ENCODE measurements around the gene DYNLT2. TPM values are rescaled to one million over a fixed set of nuclear protein-coding genes. Genes with fewer than 3 reads are reported as not detected.

The DYNLT2 gene
- total RNA-seq, 1 experiment from 2014 or later = 1.7 TPM

- TF ChIP-seq ATF6 (CRISPR knock-in tag; IDR thresholded peaks at IDR 0.05) (no peak), SMAD3 (CRISPR knock-in tag; IDR thresholded peaks at IDR 0.05; ENCODE audit: borderline replicate concordance) (no peak), E2F5 (CRISPR knock-in tag; IDR thresholded peaks at IDR 0.05) (peak; percentile 96), SOX15 (CRISPR knock-in tag; IDR thresholded peaks at IDR 0.05) (no peak), ZNF219 (CRISPR knock-in tag; IDR thresholded peaks at IDR 0.05; ENCODE audit: borderline replicate concordance) (no peak), MLX (CRISPR knock-in tag; IDR thresholded peaks at IDR 0.05) (no peak), EMX1 (CRISPR knock-in tag; IDR thresholded peaks at IDR 0.05) (0 out of 2 replicates have a peak, but pooled peaks have one; percentile 34), TEAD4 (CRISPR knock-in tag; IDR thresholded peaks at IDR 0.05) (peak; percentile 51; the same call in 1 of the 2 replicates), CREB1 (CRISPR knock-in tag; IDR thresholded peaks at IDR 0.05) (peak; percentile 84; the same call in 1 of the 2 replicates), FOXP1 (CRISPR knock-in tag; IDR thresholded peaks at IDR 0.05; ENCODE audit: borderline replicate concordance) (peak; percentile 96; the same call in 1 of the 2 replicates), NR3C1 (CRISPR knock-in tag; conservative IDR thresholded peaks at IDR 0.05; ENCODE audit: low read depth) (no peak), ZNF317 (CRISPR knock-in tag; IDR thresholded peaks at IDR 0.05; ENCODE audit: borderline replicate concordance, low read depth) (no peak), ETV6 (CRISPR knock-in tag; IDR thresholded peaks at IDR 0.05) (peak; percentile 95), OVOL2 (CRISPR knock-in tag; IDR thresholded peaks at IDR 0.05; ENCODE audit: borderline replicate concordance) (no peak), IRF1 (CRISPR knock-in tag; IDR thresholded peaks at IDR 0.05) (peak; percentile 78), CTCF (IDR thresholded peaks at IDR 0.05) (no peak), GABPB1 (CRISPR knock-in tag; IDR thresholded peaks at IDR 0.05) (peak; percentile 86; the same call in 1 of the 2 replicates), JUN (CRISPR knock-in tag; IDR thresholded peaks at IDR 0.05) (0 out of 2 replicates have a peak, but pooled peaks have one; percentile 62), NFYB (CRISPR knock-in tag; conservative IDR thresholded peaks at IDR 0.05; ENCODE audit: low read depth) (0 out of 2 replicates have a peak, but pooled peaks have one; percentile 47), ZNF232 (CRISPR knock-in tag; IDR thresholded peaks at IDR 0.05) (peak; percentile 90; the same call in 1 of the 2 replicates), TEAD1 (CRISPR knock-in tag; IDR thresholded peaks at IDR 0.05) (peak; percentile 78), ZNF512 (CRISPR knock-in tag; IDR thresholded peaks at IDR 0.05; ENCODE audit: borderline replicate concordance) (no peak), USF1 (CRISPR knock-in tag; IDR thresholded peaks at IDR 0.05) (no peak), NFATC4 (CRISPR knock-in tag; IDR thresholded peaks at IDR 0.05) (no peak), GTF2I (CRISPR knock-in tag; conservative IDR thresholded peaks at IDR 0.05) (no peak), NR2C2 (CRISPR knock-in tag; IDR thresholded peaks at IDR 0.05) (no peak), CDX4 (CRISPR knock-in tag; IDR thresholded peaks at IDR 0.05; ENCODE audit: borderline replicate concordance) (no peak)
These were observed at the start of gene DYNLT2, which contains the start of gene ERMARD (continued) for GRCh38 chr6:169751242-169752073.
